HG02973 (cell line): Measurements from ENCODE around the gene GTSE1.

Source experiments
- ATAC-seq: cut with Tn5 transposase; IDR thresholded peaks from one replicate; pipeline ENCODE4 v1.9.1; 2021; ENCODE audit warnings: moderate library complexity; ENCODE audit not compliant: unreplicated experiment

GTSE1 gene

GRCh38 chr22:46376908-46377524 lies 80.3 kb downstream of the GTSE1 start:
- ATAC-seq = no peak

DNA sequence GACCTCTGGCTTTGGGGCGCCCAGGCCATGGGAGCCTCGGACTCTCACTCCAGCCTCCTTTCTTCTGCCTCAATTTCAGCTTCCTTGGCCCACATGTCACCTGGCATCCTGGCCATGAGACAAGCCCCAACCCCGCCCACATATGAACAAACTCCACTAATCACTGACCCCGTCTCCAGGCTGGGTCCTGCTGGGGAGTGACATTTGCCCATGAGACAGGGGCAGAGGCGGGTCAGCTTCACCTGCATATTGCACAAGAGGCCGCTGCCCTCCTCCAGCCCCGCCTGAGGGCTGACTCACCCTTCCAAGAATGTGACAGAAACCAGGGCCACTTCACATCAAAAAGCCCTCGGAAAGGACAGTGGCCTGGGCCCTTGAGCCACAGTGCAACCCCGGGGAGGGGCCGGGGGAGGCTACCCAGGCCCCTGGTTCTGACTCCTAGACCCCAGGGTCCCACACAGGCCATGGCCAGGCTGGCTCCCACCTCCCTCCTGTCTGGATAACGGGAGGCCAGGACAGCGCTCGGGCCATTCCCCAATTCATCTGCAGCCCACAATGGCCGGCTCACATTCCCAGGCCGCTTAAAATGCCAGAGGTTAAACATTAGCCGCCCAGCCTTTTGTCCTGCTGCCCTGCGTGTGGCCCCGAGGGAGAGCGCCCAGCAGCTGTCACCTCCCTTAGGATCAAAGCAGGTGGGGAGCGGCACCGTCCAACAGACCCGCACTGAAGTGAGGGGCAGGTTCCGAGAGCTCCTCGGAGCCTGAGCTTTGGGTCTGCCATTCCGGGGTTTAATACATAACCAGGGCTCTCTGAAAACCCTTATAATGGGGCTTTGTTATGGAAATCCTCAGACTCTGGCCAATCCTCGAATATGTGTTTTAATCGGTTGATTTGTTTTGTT lies 81.1 kb downstream of the GTSE1 start:
- no peak for ATAC-seq

- no peak for ATAC-seq
Measured at GRCh38 chr22:46378426-46379065, 81.9 kb downstream of the GTSE1 start.

DNA sequence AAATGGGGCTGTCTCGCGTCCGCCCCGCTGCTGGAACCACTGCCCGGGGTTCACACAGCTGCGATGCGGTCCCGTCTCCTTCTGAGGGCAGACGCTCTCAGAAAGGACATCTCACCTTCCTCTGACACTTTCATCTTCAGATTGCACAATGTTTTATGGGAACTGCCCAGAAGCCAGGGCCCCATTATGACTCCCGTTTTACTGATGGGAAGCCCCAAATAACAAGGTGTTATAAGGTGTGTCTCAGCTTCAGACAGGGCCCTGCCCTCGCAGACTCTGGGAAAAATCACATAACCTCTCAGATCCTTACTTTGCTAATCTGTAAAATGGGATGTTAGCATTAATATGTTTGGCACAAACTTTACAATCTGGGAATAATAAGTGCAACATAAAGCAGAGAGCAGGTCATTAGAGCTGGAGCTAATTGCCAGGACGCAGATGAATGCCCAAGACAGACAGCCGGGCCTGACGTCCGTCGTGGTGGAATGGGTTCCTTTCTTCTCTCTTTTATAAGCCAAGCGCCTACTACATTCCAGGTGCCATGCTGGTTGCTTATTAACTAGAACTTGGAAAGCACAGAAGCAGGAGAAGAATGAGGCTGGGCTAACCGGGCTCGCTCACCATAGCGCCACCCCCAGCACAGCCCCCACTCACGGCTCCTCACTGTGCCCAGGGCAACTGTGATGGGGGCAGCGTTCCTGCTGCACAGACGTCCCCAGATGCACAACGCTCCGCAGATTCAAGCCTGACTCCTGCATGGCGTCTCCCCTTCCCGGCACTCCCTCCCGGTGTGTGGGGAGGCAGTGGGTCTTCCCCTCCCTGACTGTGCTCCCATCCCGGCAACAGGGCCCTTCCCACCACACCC lies 82.6 kb downstream of the GTSE1 start:
- no peak for ATAC-seq

GRCh38 chr22:46380069-46380468 lies 83.4 kb downstream of the GTSE1 start:
- no peak for ATAC-seq
